Measurements from ENCODE around the gene RBM38.

RBM38 gene

GRCh38 chr20:57435105-57435497 is 43.9 kb downstream of the RBM38 start:
- Histone ChIP-seq H2BK120ac (ENCODE audit: low read depth, low read length) (no peak overlapping the region), H2AK5ac (ENCODE audit: low read length, severe bottlenecking) (no peak overlapping the region), H3K27me3 (ENCODE audit: control insufficient read depth in 1 of 2, insufficient read depth in 1 of 2, low read length in 2 of 2) (peaks cover 18 to 24% of the 10 kb centered on the region in 2 experiments), H3K79me1 (replicated peaks; ENCODE audit: low read length, poor library complexity, severe bottlenecking) (no peaks in the 10 kb centered on the region), H3K4ac (ENCODE audit: low read depth in 1 of 2, low read length in 2 of 2) (no peak overlapping the region), H4K8ac (ENCODE audit: low read length) (no peak overlapping the region), H2AFZ (ENCODE audit: low read depth, low read length) (no peak overlapping the region), H3K36me3 (ENCODE audit: control insufficient read depth in 1 of 2, insufficient read depth in 2 of 2, low read depth in 1 of 2, low read length in 2 of 2) (no peaks in the 10 kb centered on the region), H3K9ac (ENCODE audit: low read length) (no peak overlapping the region), H4K91ac (ENCODE audit: low read length) (no peak overlapping the region), H2BK5ac (ENCODE audit: low read depth, low read length, poor library complexity, severe bottlenecking) (no peak overlapping the region), H3K23ac (ENCODE audit: low read length in 2 of 2) (no peak overlapping the region), H3K18ac (ENCODE audit: low read depth in 1 of 2, low read length in 2 of 2) (no peak overlapping the region), H3K4me3 (ENCODE audit: insufficient read depth in 1 of 2, low read depth in 1 of 2, low read length in 2 of 2) (no peak overlapping the region), H2BK12ac (ENCODE audit: low read length in 2 of 2) (no peak overlapping the region), H3K9me3 (ENCODE audit: control insufficient read depth, low read length) (peaks cover 3% of the 10 kb centered on the region), H3K4me2 (ENCODE audit: low read length, poor library complexity, severe bottlenecking) (no peak overlapping the region), H3K27ac (ENCODE audit: low read length, poor library complexity, severe bottlenecking) (no peak overlapping the region), H3K14ac (ENCODE audit: low read length in 2 of 2) (no peak overlapping the region), H3K4me1 (ENCODE audit: control insufficient read depth, insufficient read depth, low read depth, low read length) (peaks cover 15% of the 10 kb centered on the region), H2BK15ac (ENCODE audit: low read depth, poor library complexity, severe bottlenecking) (no peak overlapping the region)
- WGBS, result 84% methylated on average over 10 of the region's 10 CpGs
- DNase-seq, result no peak

GRCh38 chr20:57435498-57436222 is 44.5 kb downstream of the RBM38 start:
- Histone ChIP-seq H4K8ac (ENCODE audit: low read length) (no peak overlapping the region), H2AFZ (ENCODE audit: low read depth, low read length) (no peak overlapping the region), H3K27me3 (ENCODE audit: control insufficient read depth in 1 of 2, insufficient read depth in 1 of 2, low read length in 2 of 2) (peaks cover 18 to 24% of the 10 kb centered on the region in 2 experiments), H3K23ac (ENCODE audit: low read length in 2 of 2) (no peak overlapping the region), H2BK120ac (ENCODE audit: low read depth, low read length) (no peak overlapping the region), H3K4me3 (ENCODE audit: insufficient read depth in 1 of 2, low read depth in 1 of 2, low read length in 2 of 2) (no peak overlapping the region), H3K4me2 (ENCODE audit: low read length, poor library complexity, severe bottlenecking) (no peak overlapping the region), H3K4ac (ENCODE audit: low read depth in 1 of 2, low read length in 2 of 2) (no peak overlapping the region), H3K79me1 (replicated peaks; ENCODE audit: low read length, poor library complexity, severe bottlenecking) (no peaks in the 10 kb centered on the region), H2AK5ac (ENCODE audit: low read length, severe bottlenecking) (no peak overlapping the region), H3K9ac (ENCODE audit: low read length) (no peak overlapping the region), H3K9me3 (ENCODE audit: control insufficient read depth, low read length) (peaks cover 3% of the 10 kb centered on the region), H4K91ac (ENCODE audit: low read length) (no peak overlapping the region), H3K27ac (ENCODE audit: low read length, poor library complexity, severe bottlenecking) (no peak overlapping the region), H3K18ac (ENCODE audit: low read depth in 1 of 2, low read length in 2 of 2) (no peak overlapping the region), H3K4me1 (ENCODE audit: control insufficient read depth, insufficient read depth, low read depth, low read length) (peaks cover 16% of the 10 kb centered on the region), H3K36me3 (ENCODE audit: control insufficient read depth in 1 of 2, insufficient read depth in 2 of 2, low read depth in 1 of 2, low read length in 2 of 2) (no peaks in the 10 kb centered on the region), H3K14ac (ENCODE audit: low read length in 2 of 2) (no peak overlapping the region), H2BK5ac (ENCODE audit: low read depth, low read length, poor library complexity, severe bottlenecking) (no peak overlapping the region), H2BK15ac (ENCODE audit: low read depth, poor library complexity, severe bottlenecking) (no peak overlapping the region), H2BK12ac (ENCODE audit: low read length in 2 of 2) (no peak overlapping the region)
- DNase-seq, result no peak
- WGBS, result 72% methylated on average over 25 of the region's 25 CpGs

- Histone ChIP-seq H3K23ac (ENCODE audit: low read length in 2 of 2) (no peak overlapping the region), H2AFZ (ENCODE audit: low read depth, low read length) (no peak overlapping the region), H3K4me3 (ENCODE audit: insufficient read depth in 1 of 2, low read depth in 1 of 2, low read length in 2 of 2) (no peak overlapping the region), H2BK12ac (ENCODE audit: low read length in 2 of 2) (no peak overlapping the region), H4K8ac (ENCODE audit: low read length) (no peak overlapping the region), H2AK5ac (ENCODE audit: low read length, severe bottlenecking) (no peak overlapping the region), H3K36me3 (ENCODE audit: control insufficient read depth in 1 of 2, insufficient read depth in 2 of 2, low read depth in 1 of 2, low read length in 2 of 2) (no peaks in the 10 kb centered on the region), H3K4me2 (ENCODE audit: low read length, poor library complexity, severe bottlenecking) (no peak overlapping the region), H3K27me3 (ENCODE audit: control insufficient read depth in 1 of 2, insufficient read depth in 1 of 2, low read length in 2 of 2) (peaks cover 18 to 24% of the 10 kb centered on the region in 2 experiments), H3K27ac (ENCODE audit: low read length, poor library complexity, severe bottlenecking) (no peak overlapping the region), H3K18ac (ENCODE audit: low read depth in 1 of 2, low read length in 2 of 2) (no peak overlapping the region), H2BK120ac (ENCODE audit: low read depth, low read length) (no peak overlapping the region), H4K91ac (ENCODE audit: low read length) (no peak overlapping the region), H2BK5ac (ENCODE audit: low read depth, low read length, poor library complexity, severe bottlenecking) (no peak overlapping the region), H3K79me1 (replicated peaks; ENCODE audit: low read length, poor library complexity, severe bottlenecking) (no peaks in the 10 kb centered on the region), H3K4ac (ENCODE audit: low read depth in 1 of 2, low read length in 2 of 2) (no peak overlapping the region), H3K9me3 (ENCODE audit: control insufficient read depth, low read length) (peaks cover 3% of the 10 kb centered on the region), H3K4me1 (ENCODE audit: control insufficient read depth, insufficient read depth, low read depth, low read length) (peaks cover 16% of the 10 kb centered on the region), H3K9ac (ENCODE audit: low read length) (no peak overlapping the region), H3K14ac (ENCODE audit: low read length in 2 of 2) (no peak overlapping the region), H2BK15ac (ENCODE audit: low read depth, poor library complexity, severe bottlenecking) (no peak overlapping the region)
- 84% methylated on average over 6 of the region's 6 CpGs for WGBS
- no peak for DNase-seq
Observed at GRCh38 chr20:57436223-57436545, 45.0 kb downstream of the RBM38 start.

- H2BK120ac ChIP-seq (ENCODE audit: low read depth, low read length), result no peak overlapping the region
Observed at GRCh38 chr20:57437267-57437666, 46.1 kb downstream of the RBM38 start.

More at GRCh38 chr20:57437267-57437666, 46.1 kb downstream of the RBM38 start:
- Histone ChIP-seq H3K27me3 (ENCODE audit: control insufficient read depth in 1 of 2, insufficient read depth in 1 of 2, low read length in 2 of 2) (peaks cover 18 to 24% of the 10 kb centered on the region in 2 experiments), H2BK15ac (ENCODE audit: low read depth, poor library complexity, severe bottlenecking) (no peak overlapping the region), H3K36me3 (ENCODE audit: control insufficient read depth in 1 of 2, insufficient read depth in 2 of 2, low read depth in 1 of 2, low read length in 2 of 2) (no peaks in the 10 kb centered on the region), H2BK12ac (ENCODE audit: low read length in 2 of 2) (no peak overlapping the region), H3K4me2 (ENCODE audit: low read length, poor library complexity, severe bottlenecking) (no peak overlapping the region), H3K4me3 (ENCODE audit: insufficient read depth in 1 of 2, low read depth in 1 of 2, low read length in 2 of 2) (no peak overlapping the region), H3K23ac (ENCODE audit: low read length in 2 of 2) (no peak overlapping the region), H4K91ac (ENCODE audit: low read length) (no peak overlapping the region), H2AFZ (ENCODE audit: low read depth, low read length) (no peak overlapping the region), H2AK5ac (ENCODE audit: low read length, severe bottlenecking) (no peak overlapping the region), H3K4ac (ENCODE audit: low read depth in 1 of 2, low read length in 2 of 2) (no peak overlapping the region), H3K79me1 (replicated peaks; ENCODE audit: low read length, poor library complexity, severe bottlenecking) (no peaks in the 10 kb centered on the region), H3K4me1 (ENCODE audit: control insufficient read depth, insufficient read depth, low read depth, low read length) (peaks cover 16% of the 10 kb centered on the region), H3K9ac (ENCODE audit: low read length) (no peak overlapping the region), H4K8ac (ENCODE audit: low read length) (no peak overlapping the region), H2BK5ac (ENCODE audit: low read depth, low read length, poor library complexity, severe bottlenecking) (no peak overlapping the region), H3K14ac (ENCODE audit: low read length in 2 of 2) (no peak overlapping the region), H3K9me3 (ENCODE audit: control insufficient read depth, low read length) (peaks cover 3% of the 10 kb centered on the region), H3K18ac (ENCODE audit: low read depth in 1 of 2, low read length in 2 of 2) (no peak overlapping the region), H3K27ac (ENCODE audit: low read length, poor library complexity, severe bottlenecking) (no peak overlapping the region)
- DNase-seq, result no peak
- 77% methylated on average over 9 of the region's 9 CpGs for whole genome bisulfite sequencing

All from mesenchymal stem cell (in vitro differentiated cells and primary cell).